Fibroblast of pulmonary artery (primary cell): Measurements from ENCODE around the gene LAMA5.

Experiments
- DNase-seq: peaks from one replicate; pipeline ENCODE4 v3.0.0-alpha.2; 2010; ENCODE audit warnings: low read depth
- H3K4me3 ChIP-seq: replicated peaks from 2 replicates; pipeline ENCODE4 v1.5.1; 2011; ENCODE audit warnings: low read depth, mild to moderate bottlenecking, control low read depth, low read length, moderate library complexity
- TF ChIP-seq, protein P1 (sequence below): IDR thresholded peaks from 2 replicates; pipeline ENCODE4 v1.5.1; 2011; ENCODE audit warnings: mild to moderate bottlenecking, control low read depth, low read length, inconsistent platforms; ENCODE audit errors: missing control alignments

Gene LAMA5

DNA sequence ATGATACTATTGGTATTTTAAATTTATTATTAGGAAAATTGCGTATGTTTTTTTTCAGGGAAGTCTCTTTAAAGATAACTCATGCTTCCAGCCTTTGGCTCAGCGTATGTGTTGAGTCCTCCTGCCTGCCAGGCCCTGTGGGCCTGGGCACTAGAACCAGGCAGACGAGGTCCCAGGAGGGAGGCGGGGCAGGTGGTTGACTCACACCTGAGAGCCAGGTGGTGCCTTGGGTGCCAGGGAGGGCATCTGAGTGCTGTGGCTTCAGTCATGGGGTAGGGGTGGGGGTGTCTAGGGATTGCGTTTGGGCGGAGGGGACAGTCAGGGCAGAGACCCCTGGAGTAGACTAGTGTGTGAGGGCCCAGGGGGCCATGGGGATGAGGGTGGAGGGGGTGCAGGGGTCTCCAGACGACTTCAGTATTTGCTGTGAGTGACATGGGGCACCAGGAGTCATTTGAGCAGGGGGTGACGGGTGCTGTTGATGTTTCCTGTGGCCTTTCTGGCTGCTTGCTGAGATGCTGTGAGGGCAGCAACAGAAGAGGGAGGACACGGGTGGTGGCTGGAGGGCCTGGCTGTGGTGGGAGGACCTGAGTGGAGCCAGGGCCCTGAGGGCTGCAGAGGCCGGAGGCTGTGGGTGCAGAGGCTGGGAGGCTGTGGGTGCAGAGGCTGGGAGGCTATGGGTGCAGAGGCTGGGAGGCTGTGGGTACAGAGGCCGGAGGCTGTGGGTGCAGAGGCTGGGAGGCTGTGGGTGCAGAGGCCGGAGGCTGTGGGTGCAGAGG is 79.2 kb downstream of the LAMA5 start:
- no peak for DNase-seq
- H3K4me3 ChIP-seq: no peak overlapping the region
- TF ChIP-seq, protein P1, sequence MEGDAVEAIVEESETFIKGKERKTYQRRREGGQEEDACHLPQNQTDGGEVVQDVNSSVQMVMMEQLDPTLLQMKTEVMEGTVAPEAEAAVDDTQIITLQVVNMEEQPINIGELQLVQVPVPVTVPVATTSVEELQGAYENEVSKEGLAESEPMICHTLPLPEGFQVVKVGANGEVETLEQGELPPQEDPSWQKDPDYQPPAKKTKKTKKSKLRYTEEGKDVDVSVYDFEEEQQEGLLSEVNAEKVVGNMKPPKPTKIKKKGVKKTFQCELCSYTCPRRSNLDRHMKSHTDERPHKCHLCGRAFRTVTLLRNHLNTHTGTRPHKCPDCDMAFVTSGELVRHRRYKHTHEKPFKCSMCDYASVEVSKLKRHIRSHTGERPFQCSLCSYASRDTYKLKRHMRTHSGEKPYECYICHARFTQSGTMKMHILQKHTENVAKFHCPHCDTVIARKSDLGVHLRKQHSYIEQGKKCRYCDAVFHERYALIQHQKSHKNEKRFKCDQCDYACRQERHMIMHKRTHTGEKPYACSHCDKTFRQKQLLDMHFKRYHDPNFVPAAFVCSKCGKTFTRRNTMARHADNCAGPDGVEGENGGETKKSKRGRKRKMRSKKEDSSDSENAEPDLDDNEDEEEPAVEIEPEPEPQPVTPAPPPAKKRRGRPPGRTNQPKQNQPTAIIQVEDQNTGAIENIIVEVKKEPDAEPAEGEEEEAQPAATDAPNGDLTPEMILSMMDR: no peak

DNA sequence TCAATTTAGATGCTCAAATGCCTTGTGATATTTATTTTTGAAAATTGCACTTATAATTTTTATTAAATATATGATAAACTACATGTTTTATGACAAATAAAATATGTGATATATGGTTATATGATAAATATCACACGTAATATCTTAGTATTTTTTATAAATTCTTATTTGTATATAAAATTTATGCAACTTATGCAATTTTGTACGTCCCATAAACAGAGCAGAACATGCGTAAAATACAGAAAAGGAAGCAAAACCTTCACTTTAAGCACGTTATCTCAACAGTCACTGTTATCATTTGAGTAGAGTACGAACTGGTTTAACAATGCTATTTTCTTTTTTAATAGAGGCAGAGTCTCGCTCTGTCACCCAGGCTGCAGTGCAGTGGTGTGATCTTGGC is 80.0 kb downstream of the LAMA5 start:
- TF ChIP-seq, protein P1: no peak

DNA sequence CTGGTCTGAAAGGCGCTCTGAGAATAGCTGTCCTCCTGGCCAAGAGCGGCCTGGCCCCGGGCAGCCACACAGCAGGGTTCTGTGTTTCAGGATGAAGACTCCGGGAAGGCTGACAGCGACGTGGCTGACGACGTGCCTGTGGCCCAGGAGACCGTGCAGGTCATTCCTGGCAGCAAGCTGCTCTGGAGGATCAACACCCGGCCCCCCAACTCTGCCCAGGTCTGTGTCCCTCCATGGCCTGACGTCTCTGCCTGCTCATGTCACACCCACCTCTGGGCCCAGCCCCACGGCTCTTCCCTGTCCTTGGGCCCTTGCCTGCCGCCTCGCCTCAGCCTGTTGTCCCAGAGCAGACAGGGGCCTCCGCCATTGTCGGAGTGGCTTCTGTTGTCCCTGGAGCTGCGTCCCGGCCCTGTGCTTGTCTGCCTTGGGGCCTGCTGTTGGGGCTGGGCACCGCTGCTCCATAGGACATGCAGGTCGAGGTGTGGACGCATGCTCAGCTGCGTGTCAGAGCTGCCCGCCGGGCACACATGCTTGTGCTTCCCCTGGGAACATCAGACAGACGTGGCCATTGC is 80.5 kb downstream of the LAMA5 start:
- H3K4me3 ChIP-seq: no peak overlapping the region
- no peak for DNase-seq
- TF ChIP-seq, protein P1: no peak

More for the DNA sequence above, 80.0 kb downstream of the LAMA5 start:
- DNase-seq: no peak
- no peak overlapping the region for H3K4me3 ChIP-seq

DNA sequence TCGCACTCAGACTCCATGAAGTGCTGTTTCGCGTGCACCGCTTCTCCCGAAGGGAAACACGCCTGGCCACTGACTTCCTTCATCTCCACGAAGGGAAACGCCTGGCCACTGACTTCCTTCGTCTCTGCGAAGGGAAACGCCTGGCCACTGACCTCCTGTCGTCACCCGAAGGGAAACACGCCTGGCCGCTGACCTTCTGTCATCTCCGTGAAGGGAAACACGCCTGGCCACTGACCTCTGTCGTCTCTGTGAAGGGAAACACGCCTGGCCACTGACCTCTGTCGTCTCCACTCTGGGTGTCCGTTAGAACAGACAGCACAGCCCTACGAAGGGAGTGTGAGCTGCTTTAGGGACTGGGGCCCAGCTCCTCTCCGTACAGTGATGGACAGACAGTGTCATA is 81.4 kb downstream of the LAMA5 start:
- DNase-seq: no peak
- TF ChIP-seq, protein P1: no peak
- H3K4me3 ChIP-seq: no peak overlapping the region

DNA sequence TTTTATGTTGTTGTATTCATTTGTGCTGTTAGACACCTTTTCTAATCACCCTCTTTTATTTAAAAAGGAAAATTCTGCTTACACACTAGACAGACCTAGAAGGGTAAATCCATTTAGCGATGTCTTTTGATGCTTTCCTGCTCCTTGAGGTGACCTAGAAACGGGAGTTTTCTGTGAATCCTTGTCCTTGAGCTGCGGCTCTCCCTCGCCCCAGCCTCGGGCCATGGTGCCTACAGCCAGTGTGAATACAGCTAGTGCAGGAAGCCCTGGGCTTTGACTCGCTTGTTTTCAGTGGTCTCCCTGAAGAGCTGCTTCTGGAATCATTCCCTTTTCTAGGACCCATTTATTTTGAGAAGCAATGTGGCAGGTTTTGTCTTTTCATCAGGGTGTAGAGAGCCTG is 82.0 kb downstream of the LAMA5 start:
- TF ChIP-seq, protein P1: no peak
- DNase-seq: no peak
- no peak overlapping the region for H3K4me3 ChIP-seq

DNA sequence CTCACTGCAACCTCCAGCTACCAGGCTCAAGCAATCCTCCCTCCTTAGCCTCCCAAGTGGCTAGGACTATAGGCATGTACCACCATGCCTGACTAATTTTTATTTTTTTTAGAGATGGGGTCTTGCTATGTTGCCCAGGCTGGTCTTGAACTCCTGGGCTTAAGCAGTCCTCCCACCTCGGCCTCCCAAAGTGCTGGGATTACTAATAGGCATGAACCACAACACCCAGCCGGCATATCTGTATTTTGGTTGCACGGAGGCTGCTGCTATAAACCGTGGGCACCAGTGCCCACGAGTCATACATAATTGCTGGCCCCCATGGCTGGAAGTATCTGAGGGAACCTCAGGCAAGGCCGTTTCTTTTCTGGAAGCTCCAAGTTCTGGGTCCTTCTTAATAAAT is 82.7 kb downstream of the LAMA5 start:
- no peak overlapping the region for H3K4me3 ChIP-seq
- DNase-seq: no peak
- TF ChIP-seq, protein P1: no peak
